Activated CD4-positive, alpha-beta T cell treated with anti-CD3 and anti-CD28 coated beads for 36 hours (primary cell): ENCODE measurements around the gene COL13A1. TPM values are rescaled to one million over a fixed set of nuclear protein-coding genes. Genes with fewer than 3 reads are reported as not detected.

ENCODE experiments used
- ATAC-seq: fragments of 200-7000 bp; cut with Tn5 transposase; one replicate; pipeline ENCODE4 v1.10.0; 2021; ENCODE audit warnings: mild to moderate bottlenecking, moderate library complexity
- CTCF ChIA-PET: fragments of 350-600 bp; sonication (Branson Sonifier 250); formaldehyde crosslinking; loops from one replicate; lab custom pipeline; 2021; ENCODE audit warnings: antibody characterized with exemption; lab: Charles Lee
- POLR2A ChIA-PET: fragments of 350-600 bp; sonication (Branson Sonifier 250); formaldehyde crosslinking; loops from one replicate; lab custom pipeline; 2021; ENCODE audit warnings: antibody characterized with exemption, inconsistent platforms; lab: Charles Lee
- DNase-seq: peaks from one replicate; pipeline ENCODE4 v3.0.0-alpha.2; 2020
- H3K27ac Mint-ChIP-seq: one replicate; pipeline ENCODE4 v1.8.0; 2021; ENCODE audit warnings: mixed read lengths
- H3K27me3 Mint-ChIP-seq: one replicate; pipeline ENCODE4 v1.8.0; 2021; ENCODE audit warnings: mixed read lengths
- H3K36me3 Mint-ChIP-seq: one replicate; pipeline ENCODE4 v1.8.0; 2021; ENCODE audit warnings: low read depth, mixed read lengths
- H3K4me1 Mint-ChIP-seq: one replicate; pipeline ENCODE4 v1.8.0; 2021; ENCODE audit warnings: mixed read lengths
- H3K4me3 Mint-ChIP-seq: one replicate; pipeline ENCODE4 v1.8.0; 2021; ENCODE audit warnings: mild to moderate bottlenecking, moderate library complexity, mixed read lengths
- H3K9me3 Mint-ChIP-seq: one replicate; pipeline ENCODE4 v1.8.0; 2021; ENCODE audit warnings: low read depth, mixed read lengths
- intact Hi-C, 2 experiments: fragments of 100-400 bp; cut with DNase I in 1 of 2; cut with micrococcal nuclease in 1 of 2; formaldehyde crosslinking; loops; one replicate each; pipeline versions ENCODE4 v1.14.2 to v1.15.1; 2022 to 2024; cut with DNase I, micrococcal nuclease
- total RNA-seq, 2 experiments: library from RNA; stranded (reverse); gene quantifications; one replicate each; pipeline ENCODE4 v1.2.3, GENCODE V29; 2021

Gene COL13A1
- total RNA-seq, 2 experiments from 2014 or later = not detected

- ATAC-seq = no peak
- intact Hi-C loops = loop anchor here in 1 of 2 experiments (10.0 kb wide), 1 partner anchor 163 kb away; no protein-coding TSS in a partner anchor
- CTCF ChIA-PET = no interaction called here
- Mint-ChIP-seq H3K4me1 (no peaks in the 10 kb centered on the region), H3K4me3 (no peak overlapping the region), H3K27ac (no peak overlapping the region), H3K9me3 (no peaks in the 10 kb centered on the region), H3K36me3 (no peaks in the 10 kb centered on the region), H3K27me3 (peaks cover 16% of the 10 kb centered on the region)
- POLR2A ChIA-PET = no interaction called here
- no peak for DNase-seq
These were observed 6.0 kb downstream of the COL13A1 start for GRCh38 chr10:69807696-69808095.

DNA sequence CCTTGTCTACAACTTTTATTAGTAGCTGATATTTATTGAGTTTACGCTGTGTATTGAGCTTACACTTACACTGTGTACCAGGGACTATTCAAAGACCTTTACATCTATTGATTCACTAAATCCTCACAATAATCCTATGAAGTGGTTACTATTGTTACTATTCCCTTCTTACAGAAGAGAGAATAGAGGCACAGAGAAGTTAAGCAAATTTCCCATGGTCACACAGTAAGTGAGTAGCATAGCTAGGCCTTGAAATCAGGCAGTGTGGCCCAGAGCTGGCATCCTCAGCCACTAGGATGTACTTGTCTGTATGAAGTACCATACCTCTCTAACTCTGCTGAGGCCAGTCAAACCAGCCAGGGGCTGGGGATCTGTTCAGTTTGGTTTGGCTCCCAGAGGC lies 7.6 kb downstream of the COL13A1 start:
- peaks cover 4% of the 10 kb centered on the region for H3K27me3 Mint-ChIP-seq
- POLR2A ChIA-PET = no interaction called here
- no peaks in the 10 kb centered on the region for H3K36me3 Mint-ChIP-seq
- DNase-seq (no peak), ATAC-seq (no peak)
- intact Hi-C loops = loop anchor here in 1 of 2 experiments (10.0 kb wide), 1 partner anchor 165 kb away; no protein-coding TSS in a partner anchor
- no peak overlapping the region for H3K4me3 Mint-ChIP-seq
- no peaks in the 10 kb centered on the region for H3K9me3 Mint-ChIP-seq
- no peaks in the 10 kb centered on the region for H3K4me1 Mint-ChIP-seq
- CTCF ChIA-PET = interaction anchor here (1.0 to 1.3 kb wide), 3 partner anchors 20 to 93 kb away, joined by 3 to 5 read pairs (median 4); no protein-coding TSS in a partner anchor
- no peak overlapping the region for H3K27ac Mint-ChIP-seq

- Mint-ChIP-seq H3K4me1 (no peaks in the 10 kb centered on the region), H3K36me3 (no peaks in the 10 kb centered on the region)
These were observed 8.4 kb downstream of the COL13A1 start for GRCh38 chr10:69810097-69810496.

GRCh38 chr10:69810675-69811397 lies 9.1 kb downstream of the COL13A1 start:
- intact Hi-C loops = no loop called here
- Mint-ChIP-seq H3K9me3 (no peaks in the 10 kb centered on the region), H3K4me1 (no peaks in the 10 kb centered on the region), H3K4me3 (no peak overlapping the region), H3K36me3 (no peaks in the 10 kb centered on the region), H3K27ac (no peak overlapping the region), H3K27me3 (no peaks in the 10 kb centered on the region)
- POLR2A ChIA-PET = no interaction called here
- DNase-seq = no peak
- CTCF ChIA-PET = interaction anchor here (1.1 kb wide), 1 partner anchor 21 kb away, joined by 4 read pairs; no protein-coding TSS in a partner anchor
- no peak for ATAC-seq

More at GRCh38 chr10:69810097-69810496, 8.4 kb downstream of the COL13A1 start:
- no peak for ATAC-seq
- CTCF ChIA-PET = interaction anchor here (1.1 kb wide), 1 partner anchor 21 kb away, joined by 4 read pairs; no protein-coding TSS in a partner anchor
- no peaks in the 10 kb centered on the region for H3K27me3 Mint-ChIP-seq
- POLR2A ChIA-PET = no interaction called here
- intact Hi-C loops = no loop called here
- no peak overlapping the region for H3K27ac Mint-ChIP-seq
- H3K9me3 Mint-ChIP-seq = no peaks in the 10 kb centered on the region
- no peak overlapping the region for H3K4me3 Mint-ChIP-seq
- no peak for DNase-seq

- ChIA-PET POLR2A (no interaction called here), CTCF (no interaction called here)
- Mint-ChIP-seq H3K4me3 (no peak overlapping the region), H3K4me1 (peaks cover 6% of the 10 kb centered on the region), H3K9me3 (no peaks in the 10 kb centered on the region), H3K27me3 (no peaks in the 10 kb centered on the region), H3K27ac (no peak overlapping the region), H3K36me3 (no peaks in the 10 kb centered on the region)
- no peak for DNase-seq
- ATAC-seq = no peak
- intact Hi-C loops = no loop called here
These were observed 11.9 kb downstream of the COL13A1 start for GRCh38 chr10:69813632-69814031.

GRCh38 chr10:69814251-69814650 lies 12.5 kb downstream of the COL13A1 start:
- CTCF ChIA-PET = interaction anchor here (0.5 to 0.6 kb wide), 2 partner anchors 588 to 1728 kb away, joined by 3 read pairs; no protein-coding TSS in a partner anchor
- no peaks in the 10 kb centered on the region for H3K9me3 Mint-ChIP-seq
- ATAC-seq = no peak
- POLR2A ChIA-PET = no interaction called here
- peaks cover 6% of the 10 kb centered on the region for H3K4me1 Mint-ChIP-seq
- intact Hi-C loops = no loop called here
- DNase-seq = no peak
- H3K4me3 Mint-ChIP-seq = no peak overlapping the region
- H3K27me3 Mint-ChIP-seq = no peaks in the 10 kb centered on the region
- H3K36me3 Mint-ChIP-seq = no peaks in the 10 kb centered on the region
- no peak overlapping the region for H3K27ac Mint-ChIP-seq

GRCh38 chr10:69815104-69815503 lies 13.4 kb downstream of the COL13A1 start:
- ATAC-seq (no peak), DNase-seq (no peak)
- H3K4me1 Mint-ChIP-seq = peaks cover 11% of the 10 kb centered on the region
- POLR2A ChIA-PET = no interaction called here
- no peaks in the 10 kb centered on the region for H3K36me3 Mint-ChIP-seq
- H3K27me3 Mint-ChIP-seq = no peaks in the 10 kb centered on the region
- CTCF ChIA-PET = interaction anchor here (0.8 kb wide), 1 partner anchor 27 kb away, joined by 5 read pairs; no protein-coding TSS in a partner anchor
- H3K4me3 Mint-ChIP-seq = no peak overlapping the region
- peaks cover 4% of the 10 kb centered on the region for H3K9me3 Mint-ChIP-seq
- H3K27ac Mint-ChIP-seq = no peak overlapping the region
- intact Hi-C loops = no loop called here

- Mint-ChIP-seq H3K9me3 (peaks cover 4% of the 10 kb centered on the region), H3K27ac (no peak overlapping the region), H3K27me3 (no peaks in the 10 kb centered on the region), H3K36me3 (no peaks in the 10 kb centered on the region), H3K4me3 (no peak overlapping the region), H3K4me1 (peaks cover 11% of the 10 kb centered on the region)
- ChIA-PET POLR2A (no interaction called here), CTCF (no interaction called here)
- intact Hi-C loops = no loop called here
- ATAC-seq = no peak
- no peak for DNase-seq
These were observed 14.8 kb downstream of the COL13A1 start for GRCh38 chr10:69816521-69816920.

DNA sequence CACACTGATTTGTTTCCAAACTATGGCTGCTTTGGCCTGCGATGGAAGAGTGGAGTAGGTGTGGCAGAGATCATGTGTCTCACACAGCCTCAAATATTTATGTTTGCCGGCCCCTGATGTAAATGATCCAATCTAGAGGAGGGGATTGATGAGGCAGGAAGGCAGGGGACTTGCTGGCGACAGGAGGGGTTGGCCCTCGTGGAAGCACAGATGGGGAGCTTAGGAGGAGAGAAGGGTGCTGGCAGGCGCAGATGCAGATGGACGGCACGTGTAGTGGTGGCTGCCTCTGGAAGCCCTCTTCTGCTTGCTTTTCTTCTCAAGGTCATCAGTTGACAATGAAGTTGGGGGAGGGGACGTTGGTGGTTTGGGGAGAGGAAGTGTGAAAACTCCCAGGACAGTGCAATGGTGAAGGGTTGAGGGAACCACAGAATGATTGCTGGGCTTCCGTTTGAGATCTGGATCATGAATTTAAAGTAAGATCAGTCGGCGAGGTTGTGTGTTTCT lies 15.4 kb downstream of the COL13A1 start:
- Mint-ChIP-seq H3K27me3 (no peaks in the 10 kb centered on the region), H3K4me1 (peaks cover 11% of the 10 kb centered on the region), H3K27ac (no peak overlapping the region), H3K4me3 (no peak overlapping the region), H3K9me3 (peaks cover 4% of the 10 kb centered on the region), H3K36me3 (no peaks in the 10 kb centered on the region)
- DNase-seq (no peak), ATAC-seq (no peak)
- intact Hi-C loops = no loop called here
- ChIA-PET POLR2A (no interaction called here), CTCF (no interaction called here)

- H3K27me3 Mint-ChIP-seq = no peaks in the 10 kb centered on the region
- no peaks in the 10 kb centered on the region for H3K36me3 Mint-ChIP-seq
- intact Hi-C loops = no loop called here
- no peak for DNase-seq
- ATAC-seq = no peak
- H3K4me1 Mint-ChIP-seq = peaks cover 11% of the 10 kb centered on the region
- H3K4me3 Mint-ChIP-seq = no peak overlapping the region
- H3K27ac Mint-ChIP-seq = no peak overlapping the region
- POLR2A ChIA-PET = no interaction called here
- CTCF ChIA-PET = interaction anchor here (0.7 to 1.0 kb wide), 2 partner anchors 96 to 215 kb away, joined by 3 read pairs; no protein-coding TSS in a partner anchor
- peaks cover 4% of the 10 kb centered on the region for H3K9me3 Mint-ChIP-seq
These were observed 17.1 kb downstream of the COL13A1 start for GRCh38 chr10:69818676-69819239.

DNA sequence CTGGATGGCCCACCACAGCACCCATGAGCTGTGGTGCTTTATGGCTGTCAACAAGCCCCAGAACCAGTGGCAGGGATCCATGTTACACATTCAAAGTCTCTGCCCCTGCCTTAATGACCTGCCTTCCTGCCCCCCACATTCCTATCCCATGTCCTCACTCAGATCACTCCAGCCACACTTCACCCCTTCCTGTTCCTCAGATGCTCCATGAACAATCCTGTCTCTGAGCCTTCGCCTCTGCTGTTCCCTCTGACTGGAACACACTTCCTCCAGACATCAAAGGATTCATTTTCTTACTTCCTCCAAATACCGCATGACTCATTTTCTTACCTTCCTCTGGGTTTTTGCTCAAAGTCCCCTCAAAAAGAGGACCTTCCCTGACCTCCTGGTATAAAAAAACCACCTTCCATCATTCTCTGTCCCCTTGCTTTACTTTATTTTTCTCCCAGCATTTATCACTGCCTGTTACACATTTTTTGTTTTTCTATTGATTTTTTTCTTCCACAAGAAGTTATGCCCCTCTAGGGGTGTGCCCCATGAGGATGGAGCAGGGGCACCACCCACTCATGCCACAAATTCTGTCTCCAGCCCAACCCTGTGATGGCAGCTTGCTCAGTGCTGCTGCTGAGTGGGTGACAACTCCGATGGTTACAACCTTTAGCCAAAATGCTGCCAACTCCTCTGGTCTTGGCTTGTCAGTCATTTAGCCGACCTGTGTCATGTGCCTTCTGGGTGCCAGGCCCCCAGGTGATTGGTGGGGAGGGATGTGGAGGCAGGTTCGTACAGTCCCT lies 18.2 kb downstream of the COL13A1 start:
- POLR2A ChIA-PET = no interaction called here
- Mint-ChIP-seq H3K36me3 (no peaks in the 10 kb centered on the region), H3K27ac (no peak overlapping the region), H3K4me3 (no peak overlapping the region), H3K4me1 (peaks cover 11% of the 10 kb centered on the region), H3K9me3 (peaks cover 4% of the 10 kb centered on the region), H3K27me3 (no peaks in the 10 kb centered on the region)
- ATAC-seq (no peak), DNase-seq (no peak)
- intact Hi-C loops = no loop called here
- CTCF ChIA-PET = no interaction called here
